HCT116 (cell line): Measurements from ENCODE around the gene KDM5C. TPM values are rescaled to one million over a fixed set of nuclear protein-coding genes. Genes with fewer than 3 reads are reported as not detected.

ENCODE experiments used
- ATAC-seq: fragments of 200-7000 bp; cut with Tn5 transposase; 2 replicates; pipeline ENCODE4 v1.9.1; 2020; ENCODE audit warnings: mild to moderate bottlenecking, moderate library complexity
- BruUV-seq: library from RNA; stranded (reverse); fragments of 400-500 nt; replicated peaks from 2 replicates; lab custom pipeline; 2021; lab: Mats Ljungman, UMichigan
- CTCF ChIA-PET: fragments of 300-600 bp; sonication (Branson Sonifier 250); formaldehyde crosslinking; loops from one replicate; lab custom pipeline; 2021; ENCODE audit warnings: antibody characterized with exemption; lab: Charles Lee
- POLR2A ChIA-PET: fragments of 300-600, 350-600 bp; sonication (Branson Sonifier 250); formaldehyde crosslinking; loops from one replicate; lab custom pipeline; 2021; ENCODE audit warnings: antibody characterized with exemption; lab: Charles Lee
- RAD21 ChIA-PET, 2 experiments: fragments of 300-600 bp; sonication (Branson Sonifier 250); formaldehyde crosslinking; loops; one replicate each; lab custom pipeline; 2023; ENCODE audit warnings: low total read pairs in 2 of 2; ENCODE audit not compliant: uncharacterized antibody in 2 of 2, unreplicated experiment in 2 of 2, low non-redundant PET in 1 of 2; lab: Charles Lee
- DNase-seq: peaks from one replicate; pipeline ENCODE4 v3.0.0-alpha.2; 2010; ENCODE audit warnings: low read depth, low spot score
- H2AFZ ChIP-seq: fragments of 200-600 bp; shearing (Covaris generic), sonication (generic); 2 replicates; pipeline ENCODE4 v1.6.1; 2017; ENCODE audit warnings: low read depth, mixed run types, mixed read lengths, antibody characterized with exemption, low read length; ENCODE audit not compliant: poor library complexity, severe bottlenecking
- H3K27ac ChIP-seq: 2 replicates; pipeline ENCODE4 v1.5.1; 2012; ENCODE audit warnings: low read depth, low read length
- H3K27me3 ChIP-seq: fragments of 200-600 bp; sonication (generic); 2 replicates; pipeline ENCODE4 v1.6.1; 2016; ENCODE audit warnings: mixed run types, low read length, mixed read lengths; ENCODE audit not compliant: insufficient read depth
- H3K36me3 ChIP-seq, 2 experiments: fragments of 200-500 bp in 1 of 2; fragments of 200-600 bp in 1 of 2; sonication (Bioruptor generic) in 1 of 2; sonication (generic) in 1 of 2; 2 replicates each; pipeline versions ENCODE4 v1.5.1 to v1.6.1; 2014 to 2016; ENCODE audit warnings: low read length in 2 of 2, inconsistent platforms in 1 of 2, mixed read lengths in 1 of 2, mixed run types in 1 of 2; ENCODE audit not compliant: insufficient read depth in 2 of 2, control insufficient read depth in 1 of 2
- H3K4me1 ChIP-seq, 2 experiments: fragments of 200-600 bp in 1 of 2; sonication (generic) in 1 of 2; 2 replicates each; pipeline versions ENCODE4 v1.5.1 to v1.6.1; 2012 to 2017; ENCODE audit warnings: low read length in 2 of 2, inconsistent platforms in 1 of 2, mild to moderate bottlenecking in 1 of 2, mixed read lengths in 1 of 2, mixed run types in 1 of 2, moderate library complexity in 1 of 2; ENCODE audit not compliant: insufficient read depth in 2 of 2, control insufficient read depth in 1 of 2
- H3K4me2 ChIP-seq: fragments of 200-600 bp; sonication (generic); 2 replicates; pipeline ENCODE4 v1.6.1; 2017; ENCODE audit warnings: mixed run types, low read length, mixed read lengths
- H3K4me3 ChIP-seq, 2 experiments: fragments of 200-600 bp in 1 of 2; sonication (generic) in 1 of 2; replicated peaks in 1 of 2; 2 replicates each; pipeline ENCODE4 v1.5.1; 2011 to 2016; ENCODE audit warnings: low read length in 2 of 2, control low read depth in 1 of 2, low read depth in 1 of 2, mild to moderate bottlenecking in 1 of 2, mixed read lengths in 1 of 2, mixed run types in 1 of 2
- H3K79me2 ChIP-seq: fragments of 200-600 bp; sonication (generic); 2 replicates; pipeline ENCODE4 v1.6.1; 2017; ENCODE audit warnings: mild to moderate bottlenecking, mixed run types, low read length, moderate library complexity, mixed read lengths; ENCODE audit not compliant: insufficient read depth
- H3K9ac ChIP-seq: fragments of 200-600 bp; sonication (generic); 2 replicates; pipeline ENCODE4 v1.6.1; 2016; ENCODE audit warnings: low read length, mixed read lengths
- H3K9me2 ChIP-seq: fragments of 200-600 bp; sonication (generic), shearing (Covaris generic); 2 replicates; pipeline ENCODE4 v1.6.1; 2017; ENCODE audit warnings: mixed run types, mild to moderate bottlenecking, moderate library complexity; ENCODE audit not compliant: insufficient read depth
- H3K9me3 ChIP-seq, 2 experiments: fragments of 200-500 bp in 1 of 2; fragments of 200-600 bp in 1 of 2; sonication (Bioruptor generic) in 1 of 2; sonication (generic) in 1 of 2; 2 replicates each; pipeline ENCODE4 v1.6.1; 2014 to 2017; ENCODE audit warnings: low read length in 2 of 2, mixed read lengths in 2 of 2, inconsistent platforms in 1 of 2, low read depth in 1 of 2, mild to moderate bottlenecking in 1 of 2, mixed run types in 1 of 2, moderate library complexity in 1 of 2; ENCODE audit not compliant: control insufficient read depth in 1 of 2, insufficient read depth in 1 of 2
- H4K20me1 ChIP-seq: fragments of 200-600 bp; sonication (generic), shearing (Covaris generic); 2 replicates; pipeline ENCODE4 v1.6.1; 2017; ENCODE audit warnings: mixed run types, mild to moderate bottlenecking, moderate library complexity; ENCODE audit not compliant: insufficient read depth
- CBX3 ChIP-seq: IDR thresholded peaks from 2 replicates; pipeline ENCODE4 v1.6.1; 2012; ENCODE audit warnings: low read depth
- CEBPB ChIP-seq: IDR thresholded peaks from 2 replicates; pipeline ENCODE4 v1.6.1; 2012; ENCODE audit warnings: low read depth
- EGR1 ChIP-seq: IDR thresholded peaks from 2 replicates; pipeline ENCODE4 v1.6.1; 2012; ENCODE audit warnings: low read depth
- ELF1 ChIP-seq: IDR thresholded peaks from 2 replicates; pipeline ENCODE4 v1.6.1; 2012; ENCODE audit warnings: low read depth, borderline replicate concordance
- EZH2 ChIP-seq: fragments of 200-600 bp; sonication (generic); IDR thresholded peaks from 2 replicates; pipeline ENCODE4 v1.6.1; 2017; ENCODE audit warnings: antibody characterized with exemption, mixed run types
- EZH2phosphoT487 ChIP-seq: fragments of 200-600 bp; IDR thresholded peaks from 2 replicates; pipeline ENCODE4 v1.6.1; 2018; ENCODE audit warnings: antibody characterized with exemption, borderline replicate concordance
- FOSL1 ChIP-seq: IDR thresholded peaks from 2 replicates; pipeline ENCODE4 v1.6.1; 2012; ENCODE audit warnings: low read depth
- JUND ChIP-seq: IDR thresholded peaks from 2 replicates; pipeline ENCODE4 v1.6.1; 2012
- POLR2AphosphoS5 ChIP-seq: IDR thresholded peaks from 2 replicates; pipeline ENCODE4 v1.6.1; 2011; ENCODE audit warnings: mild to moderate bottlenecking, low read depth, low read length, moderate library complexity
- RAD21 ChIP-seq: IDR thresholded peaks from 2 replicates; pipeline ENCODE4 v1.6.1; 2012; ENCODE audit warnings: low read depth, mild to moderate bottlenecking
- SIN3A ChIP-seq: IDR thresholded peaks from 2 replicates; pipeline ENCODE4 v1.6.1; 2012; ENCODE audit warnings: low read depth
- SP1 ChIP-seq: IDR thresholded peaks from 2 replicates; pipeline ENCODE4 v1.6.1; 2012; ENCODE audit warnings: low read depth
- TCF7L2 ChIP-seq: IDR thresholded peaks from 2 replicates; pipeline ENCODE4 v1.7.0; 2011; ENCODE audit warnings: borderline replicate concordance, inconsistent platforms; ENCODE audit not compliant: insufficient read depth, insufficient read length; ENCODE audit errors: extremely low read depth
- ZFX ChIP-seq: fragments of 450-650 bp; IDR thresholded peaks from 2 replicates; pipeline ENCODE4 v1.6.1; 2017
- ZNF274 ChIP-seq: fragments of 200-500 bp; sonication (Bioruptor generic); IDR thresholded peaks from 2 replicates; pipeline ENCODE4 v1.6.1; 2014; ENCODE audit warnings: mild to moderate bottlenecking, low read depth, low read length, inconsistent platforms
- intact Hi-C: fragments of 100-400 bp; cut with micrococcal nuclease; formaldehyde crosslinking; loops from 2 replicates; pipeline ENCODE4 v1.10.0; 2022
- total RNA-seq: library from RNA; stranded (reverse); gene quantifications from one replicate; pipeline ENCODE4 v1.2.1, GENCODE V29; 2021; ENCODE audit not compliant: unreplicated experiment
- TF ChIP-seq, protein P1 (sequence below), 3 experiments: fragments of 200-600 bp in 1 of 3; sonication (generic) in 1 of 3; IDR thresholded peaks in 2 of 3; conservative IDR thresholded peaks in 1 of 3; 2 replicates each; pipeline ENCODE4 v1.5.1; 2012 to 2017; ENCODE audit warnings: low read depth in 2 of 3, low read length in 2 of 3, antibody characterized with exemption in 1 of 3, borderline replicate concordance in 1 of 3, control low read depth in 1 of 3, mild to moderate bottlenecking in 1 of 3, mixed read lengths in 1 of 3, mixed run types in 1 of 3, moderate library complexity in 1 of 3; ENCODE audit not compliant: insufficient read depth in 1 of 3
- TF ChIP-seq, protein P2 (sequence below): IDR thresholded peaks from 2 replicates; pipeline ENCODE4 v1.6.1; 2012
- TF ChIP-seq, protein P3 (sequence below): IDR thresholded peaks from 2 replicates; pipeline ENCODE4 v1.6.1; 2012; ENCODE audit warnings: low read depth

Gene KDM5C
- total RNA-seq, 1 experiment from 2014 or later = 72.9 TPM

DNA sequence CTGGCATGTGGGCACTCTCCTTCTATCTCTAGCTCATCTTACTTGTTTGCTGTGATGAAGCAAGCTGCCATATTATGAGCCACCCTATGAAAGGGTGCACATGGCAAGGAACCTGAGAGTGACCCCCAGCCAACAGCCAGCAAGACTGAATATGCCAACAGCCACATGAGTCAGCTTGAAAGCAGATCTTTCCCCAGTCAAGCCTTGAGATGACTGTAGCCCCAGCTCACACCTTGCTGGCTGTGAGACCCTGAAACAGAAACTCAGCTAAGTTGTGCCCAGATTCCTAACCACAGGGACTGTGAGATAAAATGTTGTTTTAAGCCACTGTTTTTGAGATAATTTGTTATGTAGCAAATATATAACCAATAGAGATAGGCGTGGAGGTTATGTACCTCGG is 36.2 kb downstream of the KDM5C start:
- no peak for TF ChIP-seq ZFX
- TF ChIP-seq SIN3A = no peak
- no peak for TF ChIP-seq RAD21
- TF ChIP-seq CEBPB = no peak
- no peak for TF ChIP-seq CBX3
- TF ChIP-seq, protein P1, sequence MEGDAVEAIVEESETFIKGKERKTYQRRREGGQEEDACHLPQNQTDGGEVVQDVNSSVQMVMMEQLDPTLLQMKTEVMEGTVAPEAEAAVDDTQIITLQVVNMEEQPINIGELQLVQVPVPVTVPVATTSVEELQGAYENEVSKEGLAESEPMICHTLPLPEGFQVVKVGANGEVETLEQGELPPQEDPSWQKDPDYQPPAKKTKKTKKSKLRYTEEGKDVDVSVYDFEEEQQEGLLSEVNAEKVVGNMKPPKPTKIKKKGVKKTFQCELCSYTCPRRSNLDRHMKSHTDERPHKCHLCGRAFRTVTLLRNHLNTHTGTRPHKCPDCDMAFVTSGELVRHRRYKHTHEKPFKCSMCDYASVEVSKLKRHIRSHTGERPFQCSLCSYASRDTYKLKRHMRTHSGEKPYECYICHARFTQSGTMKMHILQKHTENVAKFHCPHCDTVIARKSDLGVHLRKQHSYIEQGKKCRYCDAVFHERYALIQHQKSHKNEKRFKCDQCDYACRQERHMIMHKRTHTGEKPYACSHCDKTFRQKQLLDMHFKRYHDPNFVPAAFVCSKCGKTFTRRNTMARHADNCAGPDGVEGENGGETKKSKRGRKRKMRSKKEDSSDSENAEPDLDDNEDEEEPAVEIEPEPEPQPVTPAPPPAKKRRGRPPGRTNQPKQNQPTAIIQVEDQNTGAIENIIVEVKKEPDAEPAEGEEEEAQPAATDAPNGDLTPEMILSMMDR (IDR thresholded peaks at IDR 0.05 in 2 of 3, conservative IDR thresholded peaks at IDR 0.05 in 1 of 3; ENCODE audit: borderline replicate concordance in 1 of 3, insufficient read depth in 1 of 3, low read depth in 2 of 3, low read length in 2 of 3) = no peak
- no peak for TF ChIP-seq FOSL1
- TF ChIP-seq, protein P2, sequence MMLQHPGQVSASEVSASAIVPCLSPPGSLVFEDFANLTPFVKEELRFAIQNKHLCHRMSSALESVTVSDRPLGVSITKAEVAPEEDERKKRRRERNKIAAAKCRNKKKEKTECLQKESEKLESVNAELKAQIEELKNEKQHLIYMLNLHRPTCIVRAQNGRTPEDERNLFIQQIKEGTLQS = no peak
- no peak for TF ChIP-seq EZH2
- no peak for TF ChIP-seq SP1
- no peak for TF ChIP-seq TCF7L2
- TF ChIP-seq JUND = no peak
- no peak for TF ChIP-seq EZH2phosphoT487
- no peak for TF ChIP-seq POLR2AphosphoS5
- no peak for TF ChIP-seq EGR1
- no peak for TF ChIP-seq ELF1
- no peak for TF ChIP-seq ZNF274
- TF ChIP-seq, protein P3, sequence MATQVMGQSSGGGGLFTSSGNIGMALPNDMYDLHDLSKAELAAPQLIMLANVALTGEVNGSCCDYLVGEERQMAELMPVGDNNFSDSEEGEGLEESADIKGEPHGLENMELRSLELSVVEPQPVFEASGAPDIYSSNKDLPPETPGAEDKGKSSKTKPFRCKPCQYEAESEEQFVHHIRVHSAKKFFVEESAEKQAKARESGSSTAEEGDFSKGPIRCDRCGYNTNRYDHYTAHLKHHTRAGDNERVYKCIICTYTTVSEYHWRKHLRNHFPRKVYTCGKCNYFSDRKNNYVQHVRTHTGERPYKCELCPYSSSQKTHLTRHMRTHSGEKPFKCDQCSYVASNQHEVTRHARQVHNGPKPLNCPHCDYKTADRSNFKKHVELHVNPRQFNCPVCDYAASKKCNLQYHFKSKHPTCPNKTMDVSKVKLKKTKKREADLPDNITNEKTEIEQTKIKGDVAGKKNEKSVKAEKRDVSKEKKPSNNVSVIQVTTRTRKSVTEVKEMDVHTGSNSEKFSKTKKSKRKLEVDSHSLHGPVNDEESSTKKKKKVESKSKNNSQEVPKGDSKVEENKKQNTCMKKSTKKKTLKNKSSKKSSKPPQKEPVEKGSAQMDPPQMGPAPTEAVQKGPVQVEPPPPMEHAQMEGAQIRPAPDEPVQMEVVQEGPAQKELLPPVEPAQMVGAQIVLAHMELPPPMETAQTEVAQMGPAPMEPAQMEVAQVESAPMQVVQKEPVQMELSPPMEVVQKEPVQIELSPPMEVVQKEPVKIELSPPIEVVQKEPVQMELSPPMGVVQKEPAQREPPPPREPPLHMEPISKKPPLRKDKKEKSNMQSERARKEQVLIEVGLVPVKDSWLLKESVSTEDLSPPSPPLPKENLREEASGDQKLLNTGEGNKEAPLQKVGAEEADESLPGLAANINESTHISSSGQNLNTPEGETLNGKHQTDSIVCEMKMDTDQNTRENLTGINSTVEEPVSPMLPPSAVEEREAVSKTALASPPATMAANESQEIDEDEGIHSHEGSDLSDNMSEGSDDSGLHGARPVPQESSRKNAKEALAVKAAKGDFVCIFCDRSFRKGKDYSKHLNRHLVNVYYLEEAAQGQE = no peak
- RAD21 ChIA-PET = no interaction called here
- Histone ChIP-seq H3K36me3 (no peaks in the 10 kb centered on the region; a peak in 1 of 4 replicates), H3K79me2 (no peaks in the 10 kb centered on the region), H4K20me1 (no peaks in the 10 kb centered on the region), H3K9ac (no peak overlapping the region), H3K9me2 (no peaks in the 10 kb centered on the region), H3K27me3 (no peaks in the 10 kb centered on the region), H3K4me2 (no peak overlapping the region), H2AFZ (no peak overlapping the region), H3K4me3 (no peak overlapping the region), H3K9me3 (no peaks in the 10 kb centered on the region), H3K27ac (no peak overlapping the region), H3K4me1 (peaks cover 0 to 23% of the 10 kb centered on the region in 2 experiments; a peak in 1 of 4 replicates)
- DNase-seq (no peak), ATAC-seq (no peak)
- POLR2A ChIA-PET = no interaction called here
- intact Hi-C loops = no loop called here
- BruUV-seq = no TSS peak
- CTCF ChIA-PET = no interaction called here
